Ishikawa (cell line): Measurements from ENCODE around the gene RGS14.

Experiments used
- CEBPB ChIP-seq: IDR thresholded peaks from 2 replicates; pipeline ENCODE4 v1.6.1; 2012
- CREB1 ChIP-seq: IDR thresholded peaks from 2 replicates; pipeline ENCODE4 v1.6.1; 2012; ENCODE audit warnings: low read depth
- EGR1 ChIP-seq: IDR thresholded peaks from 2 replicates; pipeline ENCODE4 v1.6.1; 2012
- EP300 ChIP-seq: IDR thresholded peaks from 2 replicates; pipeline ENCODE4 v1.6.1; 2012; ENCODE audit warnings: borderline replicate concordance
- FOXM1 ChIP-seq: IDR thresholded peaks from 2 replicates; pipeline ENCODE4 v1.6.1; 2012; ENCODE audit warnings: low read depth, borderline replicate concordance
- NFIC ChIP-seq: IDR thresholded peaks from 2 replicates; pipeline ENCODE4 v1.6.1; 2012
- RAD21 ChIP-seq: IDR thresholded peaks from 2 replicates; pipeline ENCODE4 v1.6.1; 2012; ENCODE audit warnings: low read depth
- TAF1 ChIP-seq: IDR thresholded peaks from 2 replicates; pipeline ENCODE4 v1.6.1; 2012; ENCODE audit warnings: low read depth, mild to moderate bottlenecking
- TCF12 ChIP-seq: IDR thresholded peaks from 2 replicates; pipeline ENCODE4 v1.6.1; 2012; ENCODE audit warnings: low read depth
- TEAD4 ChIP-seq: IDR thresholded peaks from 2 replicates; pipeline ENCODE4 v1.6.1; 2012
- YY1 ChIP-seq: IDR thresholded peaks from 2 replicates; pipeline ENCODE4 v1.6.1; 2012; ENCODE audit warnings: low read depth
- ZBTB7A ChIP-seq: IDR thresholded peaks from 2 replicates; pipeline ENCODE4 v1.6.1; 2012; ENCODE audit warnings: low read depth
- TF ChIP-seq, protein P1 (sequence below): IDR thresholded peaks from 2 replicates; pipeline ENCODE4 v1.6.1; 2012
- TF ChIP-seq, protein P2 (sequence below): IDR thresholded peaks from 2 replicates; pipeline ENCODE4 v1.6.1; 2012; ENCODE audit warnings: low read depth, mild to moderate bottlenecking
- TF ChIP-seq, protein P3 (sequence below): IDR thresholded peaks from 2 replicates; pipeline ENCODE4 v1.6.1; 2012

The RGS14 gene

DNA sequence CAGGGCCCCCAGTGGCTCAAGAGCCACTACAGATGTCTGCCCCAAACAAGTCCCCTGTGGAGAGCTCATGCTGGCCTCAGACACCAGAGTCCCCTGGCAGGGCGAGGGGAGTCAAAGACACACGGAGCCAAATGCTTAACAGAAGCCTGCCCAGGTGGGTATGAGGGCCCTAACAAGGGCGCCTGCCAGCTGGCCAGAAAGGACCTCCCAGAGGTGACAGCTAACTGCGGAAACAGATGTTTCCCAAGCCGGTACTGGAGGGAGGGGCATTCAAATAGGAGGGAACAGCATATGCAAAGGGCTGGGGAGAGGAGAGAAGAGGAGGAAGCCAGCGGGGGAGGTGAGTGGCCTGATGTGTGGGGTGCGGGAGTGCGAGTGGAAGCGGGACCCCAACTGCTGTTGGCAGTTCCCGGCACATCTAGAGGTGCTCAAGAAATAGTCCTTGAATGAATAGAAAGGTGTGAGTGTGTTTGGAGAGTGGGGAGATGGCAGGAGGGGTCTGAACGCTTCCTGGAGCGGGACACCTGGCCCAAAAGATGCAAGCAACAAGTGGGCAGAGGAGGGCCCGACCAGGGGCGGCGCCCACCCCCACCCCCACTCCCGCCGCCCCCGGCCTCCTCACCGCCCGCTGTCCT is 46.9 kb upstream of the RGS14 start:
- TF ChIP-seq, protein P1, sequence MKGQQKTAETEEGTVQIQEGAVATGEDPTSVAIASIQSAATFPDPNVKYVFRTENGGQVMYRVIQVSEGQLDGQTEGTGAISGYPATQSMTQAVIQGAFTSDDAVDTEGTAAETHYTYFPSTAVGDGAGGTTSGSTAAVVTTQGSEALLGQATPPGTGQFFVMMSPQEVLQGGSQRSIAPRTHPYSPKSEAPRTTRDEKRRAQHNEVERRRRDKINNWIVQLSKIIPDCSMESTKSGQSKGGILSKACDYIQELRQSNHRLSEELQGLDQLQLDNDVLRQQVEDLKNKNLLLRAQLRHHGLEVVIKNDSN: no peak
- no peak for TF ChIP-seq RAD21
- no peak for TF ChIP-seq YY1
- TF ChIP-seq NFIC: no peak
- TF ChIP-seq TCF12: no peak

DNA sequence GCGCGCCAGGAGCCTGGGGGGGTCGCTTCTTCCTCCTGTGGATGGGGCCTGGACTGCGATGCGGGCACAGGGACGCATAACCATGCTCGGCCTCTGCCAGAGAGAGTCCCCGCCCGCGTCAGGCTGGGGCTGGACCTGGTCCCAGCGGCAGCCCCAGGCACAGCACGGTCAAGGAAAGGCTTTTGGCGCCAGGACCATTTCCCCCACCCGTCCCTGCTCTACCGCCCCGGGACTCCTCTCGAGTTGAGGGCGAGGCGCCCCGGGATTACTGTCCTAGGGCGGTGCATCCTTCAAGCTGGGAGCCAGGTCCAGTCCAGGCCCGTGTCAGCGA is 46.4 kb upstream of the RGS14 start:
- TF ChIP-seq EP300: no peak
- 0 out of 2 replicates have a peak, but pooled peaks have one; percentile 16 for TF ChIP-seq NFIC

DNA sequence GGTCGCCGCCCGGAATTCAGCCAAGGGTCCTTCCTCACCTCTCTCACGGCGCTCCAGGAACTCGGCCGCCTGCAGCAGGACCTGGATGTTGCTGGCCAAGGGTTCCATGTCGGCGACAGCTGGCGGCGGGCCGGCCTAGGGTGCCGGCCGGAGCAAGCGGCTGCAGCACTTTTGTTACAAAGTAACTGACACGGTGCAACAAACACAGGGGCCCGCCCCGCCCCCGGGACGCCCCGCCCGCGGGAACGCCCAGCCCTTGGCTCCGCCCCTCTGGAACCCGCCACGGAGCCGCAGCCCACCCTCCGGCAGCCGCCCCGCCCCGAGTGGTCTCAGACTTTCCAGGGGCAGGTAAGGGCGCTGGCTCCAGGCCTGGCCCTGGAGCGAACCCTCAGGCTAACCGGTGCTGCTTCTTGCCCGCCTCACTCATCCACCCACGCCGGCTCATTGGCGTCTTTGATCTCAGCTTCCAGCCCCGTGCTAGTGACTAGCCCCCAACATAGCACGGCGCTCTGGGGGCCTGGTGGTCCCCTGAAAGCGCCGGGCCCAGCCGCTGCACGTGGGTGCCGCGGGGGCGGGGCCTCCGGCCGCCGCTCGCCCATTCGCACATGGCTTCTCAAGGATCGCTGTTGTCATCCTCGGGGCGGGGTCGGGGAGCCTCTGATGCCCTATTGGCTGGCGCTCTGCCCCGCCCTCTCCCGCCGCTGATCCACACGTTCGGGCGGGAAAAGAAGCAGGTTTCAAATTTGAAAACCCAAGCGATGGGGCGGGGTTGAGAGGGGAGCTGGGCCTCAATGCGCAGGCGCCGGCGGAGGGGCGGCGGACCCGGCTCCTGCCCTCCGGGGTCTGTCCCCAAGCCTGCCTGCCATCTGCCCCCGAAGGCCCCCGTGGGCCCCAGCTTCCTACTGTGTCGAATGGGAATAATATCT is 45.7 kb upstream of the RGS14 start, which contains the start of gene MXD3:
Gene MXD3 (minus strand): TSS at position 176 of the 926 bp plus-strand sequence. CDS start 68 bp downstream, at position 108.
- 0 out of 2 replicates have a peak, but pooled peaks have one; percentile 39 for TF ChIP-seq CREB1
- no peak for TF ChIP-seq RAD21
- TF ChIP-seq, protein P1: peak; percentile 81
- peak; percentile 99 for TF ChIP-seq FOXM1
- TF ChIP-seq TCF12: no peak
- TF ChIP-seq EP300: 0 out of 2 replicates have a peak, but pooled peaks have one; percentile 9
- TF ChIP-seq NFIC: no peak; the same call in 1 of the 2 replicates
- TF ChIP-seq YY1: no peak
- TF ChIP-seq EGR1: peak; percentile 67
- TF ChIP-seq, protein P2, sequence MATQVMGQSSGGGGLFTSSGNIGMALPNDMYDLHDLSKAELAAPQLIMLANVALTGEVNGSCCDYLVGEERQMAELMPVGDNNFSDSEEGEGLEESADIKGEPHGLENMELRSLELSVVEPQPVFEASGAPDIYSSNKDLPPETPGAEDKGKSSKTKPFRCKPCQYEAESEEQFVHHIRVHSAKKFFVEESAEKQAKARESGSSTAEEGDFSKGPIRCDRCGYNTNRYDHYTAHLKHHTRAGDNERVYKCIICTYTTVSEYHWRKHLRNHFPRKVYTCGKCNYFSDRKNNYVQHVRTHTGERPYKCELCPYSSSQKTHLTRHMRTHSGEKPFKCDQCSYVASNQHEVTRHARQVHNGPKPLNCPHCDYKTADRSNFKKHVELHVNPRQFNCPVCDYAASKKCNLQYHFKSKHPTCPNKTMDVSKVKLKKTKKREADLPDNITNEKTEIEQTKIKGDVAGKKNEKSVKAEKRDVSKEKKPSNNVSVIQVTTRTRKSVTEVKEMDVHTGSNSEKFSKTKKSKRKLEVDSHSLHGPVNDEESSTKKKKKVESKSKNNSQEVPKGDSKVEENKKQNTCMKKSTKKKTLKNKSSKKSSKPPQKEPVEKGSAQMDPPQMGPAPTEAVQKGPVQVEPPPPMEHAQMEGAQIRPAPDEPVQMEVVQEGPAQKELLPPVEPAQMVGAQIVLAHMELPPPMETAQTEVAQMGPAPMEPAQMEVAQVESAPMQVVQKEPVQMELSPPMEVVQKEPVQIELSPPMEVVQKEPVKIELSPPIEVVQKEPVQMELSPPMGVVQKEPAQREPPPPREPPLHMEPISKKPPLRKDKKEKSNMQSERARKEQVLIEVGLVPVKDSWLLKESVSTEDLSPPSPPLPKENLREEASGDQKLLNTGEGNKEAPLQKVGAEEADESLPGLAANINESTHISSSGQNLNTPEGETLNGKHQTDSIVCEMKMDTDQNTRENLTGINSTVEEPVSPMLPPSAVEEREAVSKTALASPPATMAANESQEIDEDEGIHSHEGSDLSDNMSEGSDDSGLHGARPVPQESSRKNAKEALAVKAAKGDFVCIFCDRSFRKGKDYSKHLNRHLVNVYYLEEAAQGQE: no peak
- TF ChIP-seq ZBTB7A: peak; percentile 97
- TF ChIP-seq, protein P3, sequence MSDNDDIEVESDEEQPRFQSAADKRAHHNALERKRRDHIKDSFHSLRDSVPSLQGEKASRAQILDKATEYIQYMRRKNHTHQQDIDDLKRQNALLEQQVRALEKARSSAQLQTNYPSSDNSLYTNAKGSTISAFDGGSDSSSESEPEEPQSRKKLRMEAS: peak; percentile 94
- peak; percentile 52 for TF ChIP-seq TAF1
- 0 out of 2 replicates have a peak, but pooled peaks have one; percentile 3 for TF ChIP-seq TEAD4
- no peak for TF ChIP-seq CEBPB

DNA sequence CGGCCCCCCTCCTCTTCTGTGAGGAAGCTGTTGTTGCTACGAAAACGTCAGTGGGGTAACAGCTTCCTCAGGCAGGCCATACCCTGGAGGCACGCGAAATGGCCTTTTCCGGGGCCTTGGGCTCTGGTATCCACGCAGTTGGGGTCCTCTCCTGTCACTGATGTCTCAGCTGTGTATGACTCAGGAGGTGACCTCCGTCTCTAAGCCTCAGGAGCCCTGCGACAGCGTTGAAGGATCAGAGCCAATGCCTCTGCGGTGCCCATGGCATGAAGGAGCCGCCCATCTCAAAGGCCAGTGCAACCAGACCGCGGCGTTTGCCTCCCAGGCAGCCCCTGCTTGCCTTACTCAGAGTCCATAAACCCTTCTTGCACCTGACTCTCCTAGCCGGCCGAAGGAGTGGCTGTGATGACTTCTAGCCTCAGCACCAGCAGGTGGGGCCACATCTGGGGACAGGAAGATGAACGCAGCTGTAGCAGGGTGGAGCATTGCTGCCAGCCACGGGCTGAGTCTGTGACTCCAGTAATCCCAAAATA is 45.0 kb upstream of the RGS14 start:
- TF ChIP-seq, protein P3: no peak
- no peak for TF ChIP-seq CREB1
- TF ChIP-seq TEAD4: no peak
- TF ChIP-seq TCF12: no peak
- TF ChIP-seq EGR1: no peak
- TF ChIP-seq NFIC: no peak
- TF ChIP-seq, protein P1: no peak
- TF ChIP-seq ZBTB7A: no peak
- TF ChIP-seq CEBPB: no peak
- TF ChIP-seq EP300: no peak
- TF ChIP-seq, protein P2: no peak
- TF ChIP-seq TAF1: no peak
- TF ChIP-seq FOXM1: no peak
- TF ChIP-seq YY1: no peak
- TF ChIP-seq RAD21: no peak
